H1 (cell line): ENCODE results near the gene USP7. TPM values are rescaled to one million over a fixed set of nuclear protein-coding genes. Genes with fewer than 3 reads are reported as not detected.

Source experiments
- CTCF ChIA-PET: fragments of 300-600 bp; sonication (Branson Sonifier 250); formaldehyde crosslinking; loops from one replicate; lab custom pipeline; 2021; ENCODE audit not compliant: partially characterized antibody; lab: Charles Lee
- POLR2A ChIA-PET: fragments of 300-600 bp; sonication (Branson Sonifier 250); formaldehyde crosslinking; loops from one replicate; lab custom pipeline; 2021; ENCODE audit warnings: inconsistent platforms; ENCODE audit not compliant: partially characterized antibody; lab: Charles Lee
- DNase-seq, 2 experiments: peaks; one replicate each; pipeline versions ENCODE4 v3.0.0 to v3.0.0-alpha.2; 2010 to 2022; ENCODE audit warnings: low spot score in 2 of 2, low read depth in 1 of 2, mixed read lengths in 1 of 2
- FAIRE-seq: peaks from 2 replicates; lab custom pipeline; 2011; peaks lifted over from hg19 to GRCh38; lab: Jason Lieb, UNC
- H2AFZ ChIP-seq: 2 replicates; pipeline ENCODE4 v1.8.1; 2012; ENCODE audit warnings: low read length, inconsistent platforms
- H2AK5ac ChIP-seq: 2 replicates; pipeline ENCODE4 v1.6.1; 2013; ENCODE audit warnings: low read depth, low read length
- H2BK120ac ChIP-seq: replicated peaks from 2 replicates; pipeline ENCODE3; 2013; ENCODE audit warnings: low read depth, low read length, inconsistent platforms
- H2BK12ac ChIP-seq: 2 replicates; pipeline ENCODE4 v1.6.1; 2013; ENCODE audit warnings: low read depth, low read length
- H2BK15ac ChIP-seq: 2 replicates; pipeline ENCODE4 v1.6.1; 2013; ENCODE audit warnings: low read length
- H2BK20ac ChIP-seq: 2 replicates; pipeline ENCODE4 v1.6.1; 2013; ENCODE audit warnings: low read length
- H2BK5ac ChIP-seq: 2 replicates; pipeline ENCODE4 v1.6.1; 2013; ENCODE audit warnings: low read depth, low read length
- H3K14ac ChIP-seq: 2 replicates; pipeline ENCODE4 v1.6.1; 2013; ENCODE audit warnings: inconsistent platforms; ENCODE audit not compliant: insufficient read length
- H3K18ac ChIP-seq: 2 replicates; pipeline ENCODE4 v1.6.1; 2013; ENCODE audit warnings: low read length; ENCODE audit errors: extremely low read depth
- H3K23ac ChIP-seq: 2 replicates; pipeline ENCODE4 v1.6.1; 2013; ENCODE audit warnings: inconsistent platforms; ENCODE audit not compliant: insufficient read length
- H3K23me2 ChIP-seq: 2 replicates; pipeline ENCODE4 v1.6.1; 2013; ENCODE audit warnings: low read depth, low read length
- H3K27ac ChIP-seq: 2 replicates; pipeline ENCODE4 v1.6.1; 2011; ENCODE audit warnings: low read depth, low read length, inconsistent platforms
- H3K27me3 ChIP-seq, 4 experiments: replicated peaks in 1 of 4; 1 replicate in 1 of 4; 2 replicates in 3 of 4; pipeline versions ENCODE4 v1.6.1 to v1.8.1; 2011 to 2013; ENCODE audit warnings: low read length in 3 of 4, mild to moderate bottlenecking in 3 of 4, inconsistent platforms in 2 of 4, mixed read lengths in 2 of 4, moderate library complexity in 1 of 4; ENCODE audit not compliant: control insufficient read depth in 3 of 4, insufficient read depth in 3 of 4; ENCODE audit errors: extremely low read depth in 1 of 4
- H3K36me3 ChIP-seq, 4 experiments: 2 replicates each; pipeline versions ENCODE4 v1.6.1 to v1.8.1; 2011 to 2013; ENCODE audit warnings: mild to moderate bottlenecking in 4 of 4, low read length in 3 of 4, moderate library complexity in 2 of 4, control low read depth in 1 of 4, inconsistent platforms in 1 of 4; ENCODE audit not compliant: insufficient read depth in 4 of 4, control insufficient read depth in 2 of 4
- H3K4ac ChIP-seq: replicated peaks from 2 replicates; pipeline ENCODE3; 2013; ENCODE audit warnings: low read length, low read depth, mixed read lengths, inconsistent platforms; ENCODE audit not compliant: insufficient read length
- H3K4me1 ChIP-seq, 4 experiments: replicated peaks in 1 of 4; 1 replicate in 1 of 4; 2 replicates in 3 of 4; pipeline versions ENCODE4 v1.6.1 to v1.8.1; 2011 to 2013; ENCODE audit warnings: low read length in 3 of 4, inconsistent platforms in 2 of 4, mixed read lengths in 1 of 4; ENCODE audit not compliant: insufficient read depth in 4 of 4, control insufficient read depth in 3 of 4
- H3K4me2 ChIP-seq, 2 experiments: 2 replicates each; pipeline versions ENCODE4 v1.6.1 to v1.8.1; 2011 to 2013; ENCODE audit warnings: low read depth in 2 of 2, low read length in 2 of 2, control low read depth in 1 of 2, inconsistent platforms in 1 of 2, mild to moderate bottlenecking in 1 of 2; ENCODE audit not compliant: insufficient read depth in 1 of 2
- H3K4me3 ChIP-seq, 4 experiments: fragments of 200-600, 300-600 bp in 1 of 4; sonication (generic), shearing (Covaris generic), sonication (Bioruptor Twin) in 1 of 4; 2 replicates each; pipeline versions ENCODE4 v1.5.1 to v1.8.1; 2011 to 2016; ENCODE audit warnings: low read length in 4 of 4, low read depth in 3 of 4, control low read depth in 2 of 4, inconsistent platforms in 2 of 4, mild to moderate bottlenecking in 2 of 4, mixed read lengths in 1 of 4, moderate library complexity in 1 of 4; ENCODE audit not compliant: insufficient read depth in 2 of 4; ENCODE audit errors: extremely low read depth in 1 of 4
- H3K56ac ChIP-seq: replicated peaks from 2 replicates; pipeline ENCODE3; 2013; ENCODE audit warnings: low read depth, mild to moderate bottlenecking, mixed read lengths, low read length, inconsistent platforms; ENCODE audit not compliant: insufficient read length
- H3K79me1 ChIP-seq: 2 replicates; pipeline ENCODE4 v1.6.1; 2013; ENCODE audit warnings: low read depth, low read length, control low read depth
- H3K79me2 ChIP-seq, 2 experiments: 2 replicates each; pipeline versions ENCODE4 v1.6.1 to v1.8.1; 2012 to 2013; ENCODE audit warnings: low read length in 2 of 2, mild to moderate bottlenecking in 2 of 2, inconsistent platforms in 1 of 2; ENCODE audit not compliant: insufficient read depth in 2 of 2, control insufficient read depth in 1 of 2
- H3K9ac ChIP-seq, 4 experiments: replicated peaks in 1 of 4; 1 replicate in 1 of 4; 2 replicates in 3 of 4; pipeline versions ENCODE4 v1.6.1 to v1.8.1; 2011 to 2013; ENCODE audit warnings: low read depth in 3 of 4, low read length in 3 of 4, control low read depth in 2 of 4, mild to moderate bottlenecking in 2 of 4, moderate library complexity in 2 of 4, inconsistent platforms in 1 of 4; ENCODE audit errors: extremely low read depth in 1 of 4
- H3K9me3 ChIP-seq, 2 experiments: 2 replicates each; pipeline versions ENCODE4 v1.6.1 to v1.8.1; 2012 to 2013; ENCODE audit warnings: mild to moderate bottlenecking in 2 of 2, moderate library complexity in 2 of 2, control low read depth in 1 of 2, inconsistent platforms in 1 of 2, low read depth in 1 of 2, low read length in 1 of 2, mixed read lengths in 1 of 2; ENCODE audit not compliant: insufficient read depth in 2 of 2
- H4K20me1 ChIP-seq, 2 experiments: replicated peaks in 1 of 2; 2 replicates each; pipeline versions ENCODE3 to v1.8.1; 2011 to 2013; ENCODE audit warnings: inconsistent platforms in 2 of 2, low read length in 2 of 2, mild to moderate bottlenecking in 1 of 2; ENCODE audit not compliant: insufficient read depth in 2 of 2, control insufficient read depth in 1 of 2
- H4K5ac ChIP-seq: 2 replicates; pipeline ENCODE4 v1.6.1; 2013; ENCODE audit warnings: low read length, low read depth, mixed read lengths, inconsistent platforms; ENCODE audit not compliant: insufficient read length
- H4K8ac ChIP-seq: 2 replicates; pipeline ENCODE4 v1.8.0; 2013; ENCODE audit warnings: mild to moderate bottlenecking, moderate library complexity, low read length, inconsistent platforms; ENCODE audit not compliant: insufficient read depth; ENCODE audit errors: extremely low read depth
- H4K91ac ChIP-seq: replicated peaks from 2 replicates; pipeline ENCODE3; 2013; ENCODE audit warnings: low read length, mixed read lengths, inconsistent platforms; ENCODE audit not compliant: insufficient read length
- BRCA1 ChIP-seq: IDR thresholded peaks from 2 replicates; pipeline ENCODE4 v1.6.1; 2012; ENCODE audit warnings: low read depth, low read length, improper control_type of control experiment
- CEBPB ChIP-seq: IDR thresholded peaks from 2 replicates; pipeline ENCODE4 v1.6.1; 2012; ENCODE audit warnings: low read depth, low read length
- CREB1 ChIP-seq: IDR thresholded peaks from 2 replicates; pipeline ENCODE4 v1.6.1; 2012; ENCODE audit warnings: inconsistent platforms
- CTBP2 ChIP-seq: IDR thresholded peaks from 2 replicates; pipeline ENCODE4 v1.7.0; 2011; ENCODE audit warnings: borderline replicate concordance, mild to moderate bottlenecking, moderate library complexity, mixed read lengths, low read length; ENCODE audit not compliant: insufficient read depth, insufficient read length
- EGR1 ChIP-seq: IDR thresholded peaks from 2 replicates; pipeline ENCODE4 v1.6.1; 2011; ENCODE audit warnings: low read depth, low read length, borderline replicate concordance
- HDAC6 ChIP-seq: IDR thresholded peaks from one replicate; pipeline ENCODE4 v1.7.1; 2012; ENCODE audit warnings: low read depth, mild to moderate bottlenecking, inconsistent platforms, low read length, moderate library complexity
- KDM5A ChIP-seq: fragments of 200-600 bp; IDR thresholded peaks from 2 replicates; pipeline ENCODE4 v1.7.1; 2012; ENCODE audit warnings: mild to moderate bottlenecking, low read length, inconsistent platforms, mixed read lengths
- POU5F1 ChIP-seq: IDR thresholded peaks from 2 replicates; pipeline ENCODE4 v1.6.1; 2011; ENCODE audit warnings: low read depth, mild to moderate bottlenecking, low read length, moderate library complexity
- RFX5 ChIP-seq: IDR thresholded peaks from 2 replicates; pipeline ENCODE4 v1.6.1; 2011; ENCODE audit warnings: low read depth, low read length, improper control_type of control experiment, borderline replicate concordance
- TAF7 ChIP-seq: optimal IDR thresholded peaks from 2 replicates; pipeline ENCODE3; 2011; ENCODE audit warnings: low read depth, mild to moderate bottlenecking, inconsistent platforms, low read length, moderate library complexity, borderline replicate concordance
- WGBS, 2 experiments: shearing (Covaris generic) in 1 of 2; methylation state at CpG; one replicate each; pipeline versions ENCODE4 v1.1.6 to v1.1.7; 2013 to 2015; ENCODE audit warnings: low lambda C conversion rate in 2 of 2, mixed read lengths in 2 of 2, inconsistent platforms in 1 of 2, low coverage in 1 of 2, missing lambda C conversion rate in 1 of 2; ENCODE audit not compliant: insufficient replicate concordance in 2 of 2, insufficient coverage in 1 of 2, insufficient read length in 1 of 2; ENCODE audit errors: extremely low coverage in 1 of 2, missing lambda C conversion rate in 1 of 2; 5-methylcytosine and 5-hydroxymethylcytosine counted together
- polyA plus RNA-seq, 7 experiments: library from polyadenylated mRNA; depleted of rRNA in 3 of 7; stranded (reverse) in 5 of 7; unstranded in 2 of 7; fragments of >200 nt in 5 of 7; fragments of 200-250 nt in 2 of 7; gene quantifications; 1 replicate in 5 of 7; 2 replicates in 1 of 7; 4 replicates in 1 of 7; pipeline versions ENCODE4 v1.2.1 to v1.2.3, GENCODE V29; 2011 to 2013; ENCODE audit warnings: missing spikeins in 2 of 7, mixed read lengths in 2 of 7
- total RNA-seq: library from RNA; stranded (reverse); fragmentation: NEBNext Ultra II Directional; extraction: Animal tissue kit (Norgen Biotek cat#: 25700); gene quantifications from 2 replicates; pipeline ENCODE4 v1.2.1, GENCODE V29; 2021
- TF ChIP-seq, protein P1 (sequence below): IDR thresholded peaks from 2 replicates; pipeline ENCODE4 v1.6.1; 2011; ENCODE audit warnings: low read length, improper control_type of control experiment

USP7 gene
- total and polyA plus RNA-seq, 2 of the 8 experiments (the other 6 are each of a cell fraction or from before 2014, with no cell fraction given), result 21.3 to 211 TPM

DNA sequence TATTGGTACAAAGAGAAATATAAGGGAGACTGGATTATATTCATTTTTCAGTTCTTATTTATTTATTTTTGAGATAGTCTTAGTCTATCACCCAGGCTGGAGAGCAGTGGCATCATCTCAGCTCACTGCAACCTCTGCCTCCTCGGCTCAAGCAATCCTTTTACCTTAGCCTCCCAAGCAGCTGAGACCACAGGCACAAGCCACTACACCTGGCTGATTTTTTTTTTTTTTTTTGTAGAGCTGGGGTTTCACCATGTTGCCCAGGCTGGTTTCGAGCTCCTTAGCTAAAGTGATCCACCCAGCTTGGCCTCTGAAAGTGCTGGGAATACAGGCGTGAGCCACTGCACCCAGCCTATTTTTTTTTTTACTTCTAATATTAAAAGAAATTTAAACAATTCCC lies 40.1 kb upstream of the USP7 start:
- DNase-seq (no peak), FAIRE-seq (no peak)
- no peaks in the 10 kb centered on the region for H3K79me1 ChIP-seq
- no peak overlapping the region for H3K4ac ChIP-seq
- H4K5ac ChIP-seq, result no peak overlapping the region
- peaks cover 0 to 6% (median 1%) of the 10 kb centered on the region in 4 experiments; a peak in 4 of 7 replicates for H3K4me1 ChIP-seq
- H3K14ac ChIP-seq, result no peak overlapping the region
- H2BK5ac ChIP-seq, result no peak overlapping the region
- no peak overlapping the region for H2BK20ac ChIP-seq
- H4K91ac ChIP-seq, result no peak overlapping the region
- no peaks in the 10 kb centered on the region for H3K79me2 ChIP-seq
- H2BK120ac ChIP-seq, result no peak overlapping the region
- H4K8ac ChIP-seq, result no peak overlapping the region
- H3K23ac ChIP-seq, result no peak overlapping the region
- POLR2A ChIA-PET, result interaction anchor here (1.5 kb wide), 1 partner anchor 12 kb away, joined by 4 read pairs; no protein-coding TSS in a partner anchor
- WGBS, 2 experiments, result 91% methylated on average over 3 of the region's 3 CpGs; no CpG with 5 or more reads in 1 of the 2 experiments
- H3K9me3 ChIP-seq, result no peaks in the 10 kb centered on the region
- no peaks in the 10 kb centered on the region for H3K23me2 ChIP-seq
- no peak overlapping the region for H2BK15ac ChIP-seq
- CTCF ChIA-PET, result interaction anchor here (0.6 to 9.7 kb wide), 10 partner anchors 9 to 131 kb away, joined by 3 to 189 read pairs (median 4); no protein-coding TSS in a partner anchor
- H3K4me2 ChIP-seq, result no peak overlapping the region
- no peak overlapping the region for H2AFZ ChIP-seq
- no peak overlapping the region for H3K4me3 ChIP-seq
- no peak overlapping the region for H3K56ac ChIP-seq
- no peak overlapping the region for H2AK5ac ChIP-seq
- H2BK12ac ChIP-seq, result no peak overlapping the region
- H4K20me1 ChIP-seq, result no peaks in the 10 kb centered on the region
- H3K18ac ChIP-seq, result no peak overlapping the region
- H3K36me3 ChIP-seq, result no peaks in the 10 kb centered on the region
- H3K27ac ChIP-seq, result no peak overlapping the region
- H3K9ac ChIP-seq, result no peak overlapping the region
- H3K27me3 ChIP-seq, result no peaks in the 10 kb centered on the region; a peak in 1 of 7 replicates
- no peak for TF ChIP-seq RFX5
- no peak for TF ChIP-seq TAF7
- TF ChIP-seq KDM5A, result no peak
- TF ChIP-seq EGR1, result no peak
- no peak for TF ChIP-seq HDAC6
- no peak for TF ChIP-seq CREB1
- TF ChIP-seq, protein P1, sequence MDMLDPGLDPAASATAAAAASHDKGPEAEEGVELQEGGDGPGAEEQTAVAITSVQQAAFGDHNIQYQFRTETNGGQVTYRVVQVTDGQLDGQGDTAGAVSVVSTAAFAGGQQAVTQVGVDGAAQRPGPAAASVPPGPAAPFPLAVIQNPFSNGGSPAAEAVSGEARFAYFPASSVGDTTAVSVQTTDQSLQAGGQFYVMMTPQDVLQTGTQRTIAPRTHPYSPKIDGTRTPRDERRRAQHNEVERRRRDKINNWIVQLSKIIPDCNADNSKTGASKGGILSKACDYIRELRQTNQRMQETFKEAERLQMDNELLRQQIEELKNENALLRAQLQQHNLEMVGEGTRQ, result no peak
- TF ChIP-seq CEBPB, result no peak
- TF ChIP-seq POU5F1, result no peak
- no peak for TF ChIP-seq CTBP2
- TF ChIP-seq BRCA1, result no peak
